Skeletal muscle cell (primary cell): ENCODE results near the gene SMIM13.
A peak's percentile ranks its signal among the peaks of the same experiment; 100 is the strongest.

Experiments
- DNase-seq: peaks from one replicate; pipeline ENCODE4 v3.0.0-alpha.2; 2010; ENCODE audit warnings: low read depth
- H3K4me3 ChIP-seq: 2 replicates; pipeline ENCODE4 v1.5.1; 2011; ENCODE audit warnings: low read depth, mild to moderate bottlenecking, control low read depth, low read length, moderate library complexity

SMIM13 gene

DNA sequence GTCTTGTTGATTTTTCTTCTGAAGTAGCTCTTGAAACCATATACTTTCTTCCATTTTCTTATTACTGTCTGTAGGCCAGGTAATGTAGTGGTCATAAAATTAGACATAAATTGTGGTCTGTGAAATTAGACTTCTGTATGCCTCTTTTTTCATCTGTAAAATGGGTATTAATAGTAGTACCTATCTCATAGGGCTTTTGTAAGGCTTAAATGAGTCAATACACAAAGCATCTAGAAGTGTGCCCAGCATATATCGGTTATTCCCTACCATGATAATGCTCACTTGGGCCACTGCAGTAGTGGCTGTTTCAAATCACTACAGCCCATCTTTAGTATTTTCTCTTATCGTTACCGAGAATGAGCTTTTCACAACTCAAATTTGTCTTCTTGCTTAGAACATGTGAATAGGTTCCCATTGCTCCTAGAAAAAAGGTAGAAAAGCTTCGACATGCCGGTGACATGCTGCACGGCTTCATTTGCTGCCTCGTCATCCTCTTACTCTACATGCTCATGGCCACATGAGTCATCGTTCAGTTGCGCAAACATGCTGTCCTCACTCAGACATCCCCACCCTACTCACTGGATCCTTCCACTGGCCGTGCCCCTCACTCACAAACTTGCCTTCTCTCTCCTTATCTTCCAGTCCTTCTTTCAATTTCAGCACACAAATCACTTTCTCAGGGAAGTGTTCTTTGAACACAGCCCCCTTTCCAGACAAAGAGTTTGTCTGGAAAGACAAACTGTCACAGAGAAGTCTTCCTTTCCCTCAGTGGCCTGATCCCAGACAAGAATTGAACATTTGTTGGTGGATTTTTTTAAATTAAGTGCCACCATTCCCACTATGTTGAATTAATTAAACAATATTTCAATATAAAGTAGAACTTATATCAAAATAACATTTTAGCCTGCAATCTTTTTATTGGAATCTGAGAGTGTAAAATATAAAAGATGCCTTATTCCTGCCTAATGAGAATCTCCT lies 50.0 kb downstream of the SMIM13 start:
- peak; percentile 80 for DNase-seq
- no peak overlapping the region for H3K4me3 ChIP-seq

DNA sequence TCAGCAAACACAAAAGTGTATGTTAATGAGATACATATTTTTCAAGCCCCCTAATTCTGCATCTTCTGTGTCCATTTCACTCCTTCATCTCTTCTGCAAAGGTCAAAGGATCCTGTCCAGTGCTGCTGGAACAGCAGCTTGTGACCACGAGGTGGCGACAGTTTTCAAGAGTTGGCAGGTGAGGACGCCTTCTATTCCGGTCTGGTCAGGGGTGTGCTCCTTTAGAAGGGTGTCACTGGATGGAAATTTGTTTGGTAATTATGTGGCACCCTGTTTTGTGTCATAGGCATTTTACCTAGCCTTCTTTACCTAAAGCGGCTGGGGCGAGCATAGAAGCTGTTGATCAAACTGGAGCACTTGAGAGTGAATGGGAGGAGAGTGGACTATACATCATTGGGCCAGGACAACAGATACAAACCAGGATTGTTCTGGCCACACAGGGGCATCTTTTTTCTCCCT lies 50.8 kb downstream of the SMIM13 start:
- no peak for DNase-seq

GRCh38 chr6:11146117-11146826 lies 52.6 kb downstream of the SMIM13 start:
- DNase-seq = no peak
- H3K4me3 ChIP-seq = no peak overlapping the region

More for the DNA sequence above, 50.8 kb downstream of the SMIM13 start:
- H3K4me3 ChIP-seq = no peak overlapping the region

DNA sequence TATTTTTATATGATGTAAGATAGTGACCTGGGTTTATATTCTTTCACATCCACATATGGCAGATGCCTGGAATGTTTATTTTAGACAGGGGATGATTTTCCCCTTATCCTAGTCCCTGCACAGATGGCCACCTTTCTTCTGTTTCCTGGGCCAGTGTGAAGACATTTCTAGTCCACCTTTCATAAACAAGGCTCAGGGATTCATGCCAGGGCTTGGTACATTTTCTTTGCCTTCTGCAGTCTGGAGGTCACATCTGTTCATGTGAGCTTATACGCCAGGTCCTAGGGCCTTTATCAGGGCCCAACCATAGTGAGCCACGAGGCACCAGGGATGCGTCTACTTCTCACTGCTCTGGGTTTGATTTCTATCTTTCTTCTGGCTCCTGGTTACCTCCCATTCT lies 55.9 kb downstream of the SMIM13 start:
- H3K4me3 ChIP-seq = no peak overlapping the region
- no peak for DNase-seq

DNA sequence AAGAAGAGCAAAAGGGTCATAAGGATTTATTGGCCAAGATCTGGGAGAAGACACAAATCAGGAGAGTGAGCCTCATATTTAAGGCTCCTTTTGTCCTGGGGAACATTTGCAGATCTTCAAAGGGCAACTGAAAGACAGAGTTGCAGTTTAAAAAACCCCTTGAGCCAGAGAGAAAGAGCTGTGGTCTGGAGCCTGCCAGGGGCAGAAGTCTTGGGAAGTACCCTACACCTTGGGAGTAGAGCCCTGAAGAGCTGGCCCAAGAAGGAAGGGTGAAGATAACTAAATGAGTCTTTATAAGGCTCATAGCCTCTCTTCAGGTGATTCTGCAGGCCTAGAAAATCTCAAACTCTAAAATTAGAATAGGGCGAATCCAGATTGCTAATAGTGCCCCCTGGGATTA lies 57.9 kb downstream of the SMIM13 start:
- H3K4me3 ChIP-seq = no peak overlapping the region
- DNase-seq = no peak

DNA sequence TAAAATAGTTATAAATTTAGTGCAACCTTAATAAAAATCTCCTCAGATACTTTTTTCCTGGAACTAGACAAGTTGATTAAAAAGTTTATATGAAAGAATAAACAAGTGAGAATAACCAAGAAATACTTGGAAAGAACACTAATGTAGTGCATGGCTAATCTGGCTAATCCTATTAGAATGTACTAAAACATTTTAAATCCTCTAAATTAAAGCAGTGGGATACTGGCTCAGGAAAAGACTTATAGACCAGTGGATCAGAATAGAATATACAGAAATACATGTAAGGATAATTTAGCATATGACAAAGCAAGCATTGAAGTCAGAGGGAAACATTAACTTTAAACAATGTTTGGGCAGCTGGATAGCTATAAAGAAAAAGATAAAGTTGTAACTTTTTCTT lies 58.9 kb downstream of the SMIM13 start:
- no peak for DNase-seq
- H3K4me3 ChIP-seq = no peak overlapping the region

GRCh38 chr6:11153447-11153846 lies 59.8 kb downstream of the SMIM13 start:
- DNase-seq = no peak
- H3K4me3 ChIP-seq = no peak overlapping the region

DNA sequence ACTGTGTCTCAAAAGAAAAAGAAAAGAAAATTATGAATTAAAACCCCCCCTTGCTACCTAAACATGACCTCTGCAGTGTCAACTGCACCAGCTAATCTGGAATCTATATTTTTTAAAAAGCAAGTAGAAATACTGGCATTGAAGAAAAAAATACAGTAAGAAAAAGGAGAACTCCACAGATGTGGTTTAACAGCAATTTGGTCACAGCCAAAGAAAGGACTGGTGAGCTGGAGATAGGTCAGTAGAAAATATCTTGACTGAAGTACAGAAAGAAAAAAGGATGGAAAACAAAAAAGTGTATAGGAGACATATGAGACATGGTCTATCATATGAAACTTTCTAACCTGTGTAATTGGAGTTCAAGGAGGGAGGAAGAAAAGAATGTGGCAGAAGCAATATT lies 62.0 kb downstream of the SMIM13 start:
- no peak for DNase-seq
- no peak overlapping the region for H3K4me3 ChIP-seq

DNA sequence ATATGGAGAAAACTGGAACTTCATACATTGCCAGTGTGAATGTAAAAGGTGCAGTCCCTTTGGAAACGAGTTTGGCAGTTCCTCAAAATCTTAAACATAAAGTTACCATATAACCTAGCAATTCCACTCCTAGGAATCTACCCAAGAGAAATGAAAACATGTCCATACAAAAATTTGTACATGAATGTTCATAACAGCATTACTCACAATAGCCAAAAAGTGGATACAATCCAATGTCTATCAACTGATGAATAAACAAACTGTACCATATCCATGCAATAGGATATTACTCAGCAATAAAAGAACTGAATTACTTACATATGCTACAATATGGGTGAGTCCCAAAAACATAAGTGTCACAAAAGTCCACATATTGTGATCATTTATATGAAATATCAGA lies 66.6 kb downstream of the SMIM13 start:
- no peak for DNase-seq
- H3K4me3 ChIP-seq = no peak overlapping the region

GRCh38 chr6:11161031-11161956 lies 67.7 kb downstream of the SMIM13 start:
- no peak overlapping the region for H3K4me3 ChIP-seq
- no peak for DNase-seq

GRCh38 chr6:11162262-11162661 lies 68.6 kb downstream of the SMIM13 start:
- DNase-seq = no peak
- no peak overlapping the region for H3K4me3 ChIP-seq

DNA sequence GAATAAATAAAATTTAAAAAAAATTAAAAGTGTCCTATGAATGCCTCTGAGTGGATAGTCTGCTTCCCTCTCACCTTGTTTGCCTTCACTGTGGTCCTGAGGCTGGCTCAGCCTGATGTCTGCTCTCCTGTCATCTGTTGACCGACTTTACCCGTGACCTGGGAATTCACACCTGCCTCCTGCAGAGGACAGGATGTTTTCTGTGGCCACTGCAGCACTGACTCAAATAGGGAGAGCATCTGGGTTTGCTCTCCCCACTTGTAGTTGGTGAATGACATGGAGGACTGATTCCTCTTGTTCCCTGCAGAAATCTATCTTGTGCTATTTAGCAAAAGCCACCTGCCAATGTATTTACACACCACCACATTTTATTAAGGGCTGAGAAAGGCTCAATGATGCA lies 70.3 kb downstream of the SMIM13 start:
- DNase-seq = no peak
- H3K4me3 ChIP-seq = no peak overlapping the region

GRCh38 chr6:11164717-11165646 lies 71.3 kb downstream of the SMIM13 start:
- H3K4me3 ChIP-seq = no peak overlapping the region
- no peak for DNase-seq

- H3K4me3 ChIP-seq = no peak overlapping the region
- no peak for DNase-seq
Measured at GRCh38 chr6:11166948-11167347, 73.3 kb downstream of the SMIM13 start.

- no peak overlapping the region for H3K4me3 ChIP-seq
- DNase-seq = no peak
Measured at GRCh38 chr6:11168091-11168635, 74.5 kb downstream of the SMIM13 start.

- DNase-seq = no peak
- H3K4me3 ChIP-seq = no peak overlapping the region
Measured at GRCh38 chr6:11171952-11172351, 78.3 kb downstream of the SMIM13 start.

GRCh38 chr6:11172501-11173327 lies 79.1 kb downstream of the SMIM13 start:
- no peak overlapping the region for H3K4me3 ChIP-seq
- DNase-seq = no peak

DNA sequence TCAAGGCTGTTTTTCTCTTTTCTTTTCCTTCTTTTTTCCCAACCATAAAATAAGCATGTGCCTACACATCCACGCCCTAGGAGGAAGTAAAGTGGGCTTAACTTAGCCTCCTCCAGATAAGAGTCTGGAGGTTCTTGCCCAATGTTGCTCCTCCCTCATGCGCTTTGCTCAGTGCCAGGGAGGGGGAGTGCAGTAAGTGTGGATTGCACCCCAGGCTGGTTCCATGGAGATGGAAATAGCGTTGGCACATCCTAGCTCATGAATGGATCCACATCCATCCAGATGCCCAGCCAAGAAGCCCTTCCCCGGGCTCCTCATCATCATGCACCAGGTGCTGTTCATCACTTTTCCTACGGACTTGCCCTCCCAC lies 80.6 kb downstream of the SMIM13 start:
- no peak overlapping the region for H3K4me3 ChIP-seq
- no peak for DNase-seq
